B cell (primary cell): ENCODE measurements around the gene GLP2R. TPM values are rescaled to one million over a fixed set of nuclear protein-coding genes. Genes with fewer than 3 reads are reported as not detected.

ENCODE experiments used
- ATAC-seq: fragments of 200-7000 bp; cut with Tn5 transposase; one replicate; pipeline ENCODE4 v1.10.0; 2021; ENCODE audit warnings: low read depth, mild to moderate bottlenecking, moderate number of reproducible peaks, moderate library complexity
- CTCF ChIA-PET: fragments of 350-600 bp; sonication (Branson Sonifier 250); formaldehyde crosslinking; loops from one replicate; lab custom pipeline; 2021; ENCODE audit warnings: antibody characterized with exemption, inconsistent platforms; lab: Charles Lee
- POLR2A ChIA-PET: fragments of 350-600 bp; sonication (Branson Sonifier 250); formaldehyde crosslinking; loops from one replicate; lab custom pipeline; 2021; ENCODE audit warnings: antibody characterized with exemption; lab: Charles Lee
- DNase-seq: peaks from one replicate; pipeline ENCODE4 v3.0.0; 2013
- H2AFZ ChIP-seq: 2 replicates; pipeline ENCODE4 v1.6.1; 2012; ENCODE audit warnings: mild to moderate bottlenecking, low read depth, low read length; ENCODE audit not compliant: insufficient read depth, poor library complexity, severe bottlenecking
- H3K27ac ChIP-seq, 2 donors: 1 replicate in 1 of 2; 2 replicates in 1 of 2; pipeline ENCODE4 v1.5.1; 2012 to 2013; ENCODE audit warnings: low read length in 2 of 2, mild to moderate bottlenecking in 2 of 2, moderate library complexity in 1 of 2
- H3K27me3 ChIP-seq, 4 experiments: fragments of 200-600 bp in 1 of 4; sonication (generic) in 1 of 4; replicated peaks in 1 of 4; 1 replicate in 2 of 4; 2 replicates in 2 of 4; pipeline versions ENCODE4 v1.6.1 to v1.7.0; 2013 to 2016; ENCODE audit warnings: low read length in 3 of 4, mild to moderate bottlenecking in 2 of 4, mixed read lengths in 1 of 4, moderate library complexity in 1 of 4; ENCODE audit not compliant: insufficient read depth in 4 of 4, control insufficient read depth in 3 of 4; ENCODE audit errors: control extremely low read depth in 1 of 4
- H3K36me3 ChIP-seq, 2 experiments: replicated peaks in 1 of 2; 1 replicate in 1 of 2; 2 replicates in 1 of 2; pipeline versions ENCODE4 v1.6.1 to v1.7.1; 2013; ENCODE audit warnings: low read length in 1 of 2; ENCODE audit not compliant: insufficient read depth in 2 of 2, control insufficient read depth in 1 of 2; ENCODE audit errors: control extremely low read depth in 1 of 2, extremely low read depth in 1 of 2
- H3K4me1 ChIP-seq, 2 donors: fragments of 200-600 bp in 1 of 2; sonication (generic) in 1 of 2; 1 replicate in 1 of 2; 2 replicates in 1 of 2; pipeline versions ENCODE4 v1.5.1 to v1.6.1; 2013 to 2017; ENCODE audit warnings: low read length in 2 of 2; ENCODE audit not compliant: control insufficient read depth in 2 of 2, insufficient read depth in 2 of 2
- H3K4me2 ChIP-seq: replicated peaks from 2 replicates; pipeline ENCODE3; 2012; ENCODE audit warnings: mild to moderate bottlenecking, low read depth, low read length; ENCODE audit not compliant: poor library complexity, severe bottlenecking
- H3K4me3 ChIP-seq, 5 experiments: fragments of 200-600 bp in 1 of 5; sonication (generic) in 1 of 5; 1 replicate in 3 of 5; 2 replicates in 2 of 5; pipeline versions ENCODE4 v1.5.1 to v1.7.0; 2011 to 2016; ENCODE audit warnings: low read length in 4 of 5, mild to moderate bottlenecking in 4 of 5, low read depth in 2 of 5, control low read depth in 1 of 5, moderate library complexity in 1 of 5; ENCODE audit not compliant: insufficient read depth in 1 of 5; ENCODE audit errors: control extremely low read depth in 1 of 5, extremely low read depth in 1 of 5
- H3K79me2 ChIP-seq: fragments of 200-600 bp; sonication (generic); one replicate; pipeline ENCODE4 v1.6.0; 2016; ENCODE audit warnings: low read length; ENCODE audit not compliant: control insufficient read depth, insufficient read depth
- H3K9ac ChIP-seq: fragments of 200-600 bp; sonication (generic); 2 replicates; pipeline ENCODE4 v1.6.1; 2017; ENCODE audit warnings: mild to moderate bottlenecking, low read length, moderate library complexity
- H3K9me3 ChIP-seq, 3 donors: one replicate each; pipeline versions ENCODE4 v1.6.1 to v1.7.1; 2013; ENCODE audit warnings: low read length in 2 of 3; ENCODE audit not compliant: control insufficient read depth in 2 of 3, insufficient read depth in 1 of 3; ENCODE audit errors: control extremely low read depth in 1 of 3
- H4K20me1 ChIP-seq: 2 replicates; pipeline ENCODE4 v1.6.0; 2012; ENCODE audit warnings: mild to moderate bottlenecking, low read length; ENCODE audit not compliant: insufficient read depth, control insufficient read depth, poor library complexity, severe bottlenecking
- H3K27ac Mint-ChIP-seq: one replicate; pipeline ENCODE4 v1.8.0; 2021; ENCODE audit warnings: mixed read lengths
- H3K27me3 Mint-ChIP-seq: one replicate; pipeline ENCODE4 v1.8.0; 2021; ENCODE audit warnings: mixed read lengths
- H3K4me1 Mint-ChIP-seq: one replicate; pipeline ENCODE4 v1.8.0; 2021; ENCODE audit warnings: mixed read lengths
- H3K4me3 Mint-ChIP-seq: one replicate; pipeline ENCODE4 v1.8.0; 2021; ENCODE audit warnings: mixed read lengths
- H3K9me3 Mint-ChIP-seq: one replicate; pipeline ENCODE4 v1.8.0; 2022; ENCODE audit warnings: mixed read lengths; ENCODE audit not compliant: insufficient read depth
- CTCF ChIP-seq: fragments of 200-600 bp; IDR thresholded peaks from one replicate; pipeline ENCODE4 v1.8.0; 2022; ENCODE audit warnings: antibody characterized with exemption, mild to moderate bottlenecking
- EZH2 ChIP-seq: IDR thresholded peaks from 2 replicates; pipeline ENCODE4 v1.6.1; 2012; ENCODE audit warnings: borderline replicate concordance, low read depth, mild to moderate bottlenecking, moderate library complexity, low read length; ENCODE audit not compliant: insufficient read depth, poor library complexity, severe bottlenecking
- WGBS: methylation state at CpG from one replicate; pipeline ENCODE4 v1.1.5; 2013; ENCODE audit warnings: missing lambda C conversion rate; ENCODE audit not compliant: insufficient coverage; 5-methylcytosine and 5-hydroxymethylcytosine counted together
- intact Hi-C: fragments of 100-400 bp; cut with micrococcal nuclease; formaldehyde crosslinking; loops from one replicate; pipeline ENCODE4 v1.10.0; 2022
- polyA plus RNA-seq: library from polyadenylated mRNA; depleted of rRNA; stranded (reverse); fragments of >200 nt; gene quantifications from 2 replicates; pipeline ENCODE4 v1.2.3, GENCODE V29; 2012
- total RNA-seq, 2 donors: library from RNA; stranded (reverse); fragments of 120-200 nt in 1 of 2; gene quantifications; 1 replicate in 1 of 2; 2 replicates in 1 of 2; pipeline versions ENCODE4 v1.2.3 to v1.2.4, GENCODE V29; 2013 to 2022

Gene GLP2R
- total and polyA plus RNA-seq, 2 donors (not counting 1 experiment from before 2014, with no cell fraction given), result not detected

GRCh38 chr17:9906616-9907015 is 80.9 kb downstream of the GLP2R start:
- 93% methylated on average over 13 of the region's 14 CpGs for WGBS
- no peak overlapping the region for H3K4me3 Mint-ChIP-seq
- no peak overlapping the region for H3K9ac ChIP-seq
- ChIA-PET CTCF (no interaction called here), POLR2A (no interaction called here)
- ATAC-seq, result no peak
- H4K20me1 ChIP-seq, result no peaks in the 10 kb centered on the region
- no peak for DNase-seq
- TF ChIP-seq CTCF (no peak), EZH2 (no peak)
- H3K4me2 ChIP-seq, result no peak overlapping the region
- no peak overlapping the region for H2AFZ ChIP-seq
- H3K4me1 ChIP-seq, result no peaks in the 10 kb centered on the region
- intact Hi-C loops, result no loop called here
- H3K27ac Mint-ChIP-seq, result no peak overlapping the region
- no peak overlapping the region for H3K4me3 ChIP-seq
- H3K27me3 ChIP-seq, result no peaks in the 10 kb centered on the region
- no peaks in the 10 kb centered on the region for H3K4me1 Mint-ChIP-seq
- H3K27me3 Mint-ChIP-seq, result peaks cover 5% of the 10 kb centered on the region
- H3K79me2 ChIP-seq, result no peaks in the 10 kb centered on the region
- H3K27ac ChIP-seq, result no peak overlapping the region
- no peaks in the 10 kb centered on the region for H3K9me3 Mint-ChIP-seq
- no peaks in the 10 kb centered on the region for H3K9me3 ChIP-seq
- no peaks in the 10 kb centered on the region for H3K36me3 ChIP-seq

GRCh38 chr17:9907131-9907530 is 81.4 kb downstream of the GLP2R start:
- Histone ChIP-seq H3K9me3 (no peaks in the 10 kb centered on the region), H3K4me3 (no peak overlapping the region), H3K79me2 (no peaks in the 10 kb centered on the region), H3K27ac (no peak overlapping the region), H3K9ac (no peak overlapping the region), H3K27me3 (no peaks in the 10 kb centered on the region), H3K4me1 (no peaks in the 10 kb centered on the region), H4K20me1 (no peaks in the 10 kb centered on the region), H3K36me3 (no peaks in the 10 kb centered on the region), H3K4me2 (no peak overlapping the region), H2AFZ (no peak overlapping the region)
- intact Hi-C loops, result no loop called here
- WGBS, result 72% methylated on average over 7 of the region's 7 CpGs
- ATAC-seq, result no peak
- Mint-ChIP-seq H3K27me3 (peaks cover 5% of the 10 kb centered on the region), H3K27ac (no peak overlapping the region), H3K9me3 (no peaks in the 10 kb centered on the region), H3K4me1 (no peaks in the 10 kb centered on the region), H3K4me3 (no peak overlapping the region)
- TF ChIP-seq CTCF (no peak), EZH2 (no peak)
- ChIA-PET POLR2A (no interaction called here), CTCF (no interaction called here)
- DNase-seq, result no peak
